ENCODE data around the gene ATP10D.

Gene ATP10D

GRCh38 chr4:47561331-47561730 is 76.3 kb downstream of the ATP10D start:
- Histone ChIP-seq H3K9ac (ENCODE audit: low read depth, low read length, poor library complexity) (no peak overlapping the region), H3K4ac (ENCODE audit: low read length) (no peak overlapping the region), H3K9me3 (replicated peaks in 1 of 2; ENCODE audit: control insufficient read depth in 2 of 2, insufficient read depth in 1 of 2, low read depth in 1 of 2, low read length in 2 of 2) (no peaks in the 10 kb centered on the region), H3K14ac (ENCODE audit: low read length) (no peak overlapping the region), H3K27ac (replicated peaks; ENCODE audit: low read length) (no peak overlapping the region), H4K91ac (ENCODE audit: low read depth, low read length, poor library complexity) (no peak overlapping the region), H2BK12ac (ENCODE audit: low read length) (no peak overlapping the region), H3K4me3 (ENCODE audit: low read length in 2 of 2) (no peak overlapping the region), H3K27me3 (ENCODE audit: control insufficient read depth in 3 of 3, insufficient read depth in 3 of 3, low read depth in 1 of 3, low read length in 3 of 3) (no peaks in the 10 kb centered on the region), H3K4me2 (ENCODE audit: insufficient read depth, low read length, poor library complexity, severe bottlenecking) (no peak overlapping the region), H4K8ac (ENCODE audit: low read depth, low read length) (no peak overlapping the region), H3K23ac (ENCODE audit: low read depth, low read length, poor library complexity) (no peak overlapping the region), H3K18ac (ENCODE audit: low read length) (no peak overlapping the region), H2AK5ac (ENCODE audit: low read depth, low read length) (no peak overlapping the region), H2BK15ac (ENCODE audit: low read length) (no peak overlapping the region), H2BK120ac (ENCODE audit: low read depth, low read length) (no peak overlapping the region), H3K36me3 (replicated peaks in 1 of 2; ENCODE audit: control insufficient read depth in 2 of 2, insufficient read depth in 2 of 2, low read length in 2 of 2) (no peaks in the 10 kb centered on the region), H3K79me1 (ENCODE audit: low read depth, low read length) (no peaks in the 10 kb centered on the region), H3K4me1 (ENCODE audit: control insufficient read depth in 2 of 2, insufficient read depth in 1 of 2, low read depth in 1 of 2, low read length in 2 of 2) (no peaks in the 10 kb centered on the region), H2AFZ (ENCODE audit: low read length) (no peak overlapping the region), H2BK5ac (ENCODE audit: low read length) (no peak overlapping the region)
- no CpG with 5 or more reads among the region's 1 CpG for WGBS, 2 donors (ENCODE audit: extremely low coverage in 2 of 2, insufficient read length in 2 of 2, insufficient replicate concordance in 1 of 2)
- no peak for DNase-seq (ENCODE audit: low spot score)

GRCh38 chr4:47562297-47562696 is 77.2 kb downstream of the ATP10D start:
- no peak overlapping the region for H4K8ac ChIP-seq (ENCODE audit: low read depth, low read length)
- no peak overlapping the region for H3K4me2 ChIP-seq (ENCODE audit: insufficient read depth, low read length, poor library complexity, severe bottlenecking)
- H3K4me1 ChIP-seq (ENCODE audit: control insufficient read depth in 2 of 2, insufficient read depth in 1 of 2, low read depth in 1 of 2, low read length in 2 of 2), result no peaks in the 10 kb centered on the region
- no peak overlapping the region for H3K23ac ChIP-seq (ENCODE audit: low read depth, low read length, poor library complexity)
- H3K9me3 ChIP-seq (replicated peaks in 1 of 2; ENCODE audit: control insufficient read depth in 2 of 2, insufficient read depth in 1 of 2, low read depth in 1 of 2, low read length in 2 of 2), result no peaks in the 10 kb centered on the region
- H3K36me3 ChIP-seq (replicated peaks in 1 of 2; ENCODE audit: control insufficient read depth in 2 of 2, insufficient read depth in 2 of 2, low read length in 2 of 2), result no peaks in the 10 kb centered on the region
- no CpG with 5 or more reads among the region's 3 CpGs for WGBS, 2 donors (ENCODE audit: extremely low coverage in 2 of 2, insufficient read length in 2 of 2, insufficient replicate concordance in 1 of 2)
- H3K18ac ChIP-seq (ENCODE audit: low read length), result no peak overlapping the region
- DNase-seq (ENCODE audit: low spot score), result no peak
- no peak overlapping the region for H2AFZ ChIP-seq (ENCODE audit: low read length)
- no peak overlapping the region for H2BK12ac ChIP-seq (ENCODE audit: low read length)
- no peak overlapping the region for H4K91ac ChIP-seq (ENCODE audit: low read depth, low read length, poor library complexity)
- no peak overlapping the region for H3K27ac ChIP-seq (replicated peaks; ENCODE audit: low read length)
- H2BK120ac ChIP-seq (ENCODE audit: low read depth, low read length), result no peak overlapping the region
- no peak overlapping the region for H3K9ac ChIP-seq (ENCODE audit: low read depth, low read length, poor library complexity)
- no peak overlapping the region for H3K14ac ChIP-seq (ENCODE audit: low read length)
- H2BK15ac ChIP-seq (ENCODE audit: low read length), result no peak overlapping the region
- no peak overlapping the region for H3K4me3 ChIP-seq (ENCODE audit: low read length in 2 of 2)
- H2BK5ac ChIP-seq (ENCODE audit: low read length), result no peak overlapping the region
- no peaks in the 10 kb centered on the region for H3K79me1 ChIP-seq (ENCODE audit: low read depth, low read length)
- H3K27me3 ChIP-seq (ENCODE audit: control insufficient read depth in 3 of 3, insufficient read depth in 3 of 3, low read depth in 1 of 3, low read length in 3 of 3), result no peaks in the 10 kb centered on the region
- no peak overlapping the region for H3K4ac ChIP-seq (ENCODE audit: low read length)
- H2AK5ac ChIP-seq (ENCODE audit: low read depth, low read length), result no peak overlapping the region

- Histone ChIP-seq H2AFZ (ENCODE audit: low read length) (no peak overlapping the region), H4K91ac (ENCODE audit: low read depth, low read length, poor library complexity) (no peak overlapping the region), H3K9ac (ENCODE audit: low read depth, low read length, poor library complexity) (no peak overlapping the region), H3K14ac (ENCODE audit: low read length) (no peak overlapping the region), H2BK15ac (ENCODE audit: low read length) (no peak overlapping the region), H4K8ac (ENCODE audit: low read depth, low read length) (no peak overlapping the region), H2BK120ac (ENCODE audit: low read depth, low read length) (no peak overlapping the region), H3K4me2 (ENCODE audit: insufficient read depth, low read length, poor library complexity, severe bottlenecking) (no peak overlapping the region), H2BK12ac (ENCODE audit: low read length) (no peak overlapping the region), H3K18ac (ENCODE audit: low read length) (no peak overlapping the region), H3K9me3 (replicated peaks in 1 of 2; ENCODE audit: control insufficient read depth in 2 of 2, insufficient read depth in 1 of 2, low read depth in 1 of 2, low read length in 2 of 2) (no peaks in the 10 kb centered on the region), H2AK5ac (ENCODE audit: low read depth, low read length) (no peak overlapping the region), H3K4ac (ENCODE audit: low read length) (no peak overlapping the region), H3K27ac (replicated peaks; ENCODE audit: low read length) (no peak overlapping the region), H3K4me3 (ENCODE audit: low read length in 2 of 2) (no peak overlapping the region), H3K23ac (ENCODE audit: low read depth, low read length, poor library complexity) (no peak overlapping the region), H3K27me3 (ENCODE audit: control insufficient read depth in 3 of 3, insufficient read depth in 3 of 3, low read depth in 1 of 3, low read length in 3 of 3) (no peaks in the 10 kb centered on the region), H3K79me1 (ENCODE audit: low read depth, low read length) (no peaks in the 10 kb centered on the region), H3K36me3 (replicated peaks in 1 of 2; ENCODE audit: control insufficient read depth in 2 of 2, insufficient read depth in 2 of 2, low read length in 2 of 2) (peaks cover 0 to 3% of the 10 kb centered on the region in 2 donors), H3K4me1 (ENCODE audit: control insufficient read depth in 2 of 2, insufficient read depth in 1 of 2, low read depth in 1 of 2, low read length in 2 of 2) (no peaks in the 10 kb centered on the region), H2BK5ac (ENCODE audit: low read length) (no peak overlapping the region)
- no peak for DNase-seq (ENCODE audit: low spot score)
- WGBS, 2 donors (ENCODE audit: extremely low coverage in 2 of 2, insufficient read length in 2 of 2, insufficient replicate concordance in 1 of 2), result no CpG with 5 or more reads among the region's 2 CpGs
These were observed 81.5 kb downstream of the ATP10D start for GRCh38 chr4:47566566-47566965.

- no peak overlapping the region for H3K27ac ChIP-seq (replicated peaks; ENCODE audit: low read length)
- no peak overlapping the region for H2AK5ac ChIP-seq (ENCODE audit: low read depth, low read length)
- no peaks in the 10 kb centered on the region for H3K79me1 ChIP-seq (ENCODE audit: low read depth, low read length)
- peaks cover 0 to 3% of the 10 kb centered on the region in 2 donors for H3K36me3 ChIP-seq (replicated peaks in 1 of 2; ENCODE audit: control insufficient read depth in 2 of 2, insufficient read depth in 2 of 2, low read length in 2 of 2)
- H3K18ac ChIP-seq (ENCODE audit: low read length), result no peak overlapping the region
- no peak for DNase-seq (ENCODE audit: low spot score)
- H3K4ac ChIP-seq (ENCODE audit: low read length), result no peak overlapping the region
- no peak overlapping the region for H2BK120ac ChIP-seq (ENCODE audit: low read depth, low read length)
- H3K27me3 ChIP-seq (ENCODE audit: control insufficient read depth in 3 of 3, insufficient read depth in 3 of 3, low read depth in 1 of 3, low read length in 3 of 3), result no peaks in the 10 kb centered on the region
- no peak overlapping the region for H3K14ac ChIP-seq (ENCODE audit: low read length)
- H4K8ac ChIP-seq (ENCODE audit: low read depth, low read length), result no peak overlapping the region
- no peak overlapping the region for H2BK15ac ChIP-seq (ENCODE audit: low read length)
- H3K9ac ChIP-seq (ENCODE audit: low read depth, low read length, poor library complexity), result no peak overlapping the region
- H3K4me3 ChIP-seq (ENCODE audit: low read length in 2 of 2), result no peak overlapping the region
- H2BK12ac ChIP-seq (ENCODE audit: low read length), result no peak overlapping the region
- H3K4me1 ChIP-seq (ENCODE audit: control insufficient read depth in 2 of 2, insufficient read depth in 1 of 2, low read depth in 1 of 2, low read length in 2 of 2), result no peaks in the 10 kb centered on the region
- H4K91ac ChIP-seq (ENCODE audit: low read depth, low read length, poor library complexity), result no peak overlapping the region
- no peak overlapping the region for H3K23ac ChIP-seq (ENCODE audit: low read depth, low read length, poor library complexity)
- no peak overlapping the region for H2BK5ac ChIP-seq (ENCODE audit: low read length)
- H2AFZ ChIP-seq (ENCODE audit: low read length), result no peak overlapping the region
- H3K9me3 ChIP-seq (replicated peaks in 1 of 2; ENCODE audit: control insufficient read depth in 2 of 2, insufficient read depth in 1 of 2, low read depth in 1 of 2, low read length in 2 of 2), result no peaks in the 10 kb centered on the region
- no peak overlapping the region for H3K4me2 ChIP-seq (ENCODE audit: insufficient read depth, low read length, poor library complexity, severe bottlenecking)
These were observed 81.9 kb downstream of the ATP10D start for GRCh38 chr4:47566969-47567368.

Data from neuronal stem cell (in vitro differentiated cells).